Left forelimb (tissue), 1 donor: ENCODE data around the gene MYOT.

Experiments used
- DNase-seq: peaks from one replicate; pipeline ENCODE4 v3.0.0-alpha.2; 2018; ENCODE audit warnings: low spot score

The MYOT gene

DNA sequence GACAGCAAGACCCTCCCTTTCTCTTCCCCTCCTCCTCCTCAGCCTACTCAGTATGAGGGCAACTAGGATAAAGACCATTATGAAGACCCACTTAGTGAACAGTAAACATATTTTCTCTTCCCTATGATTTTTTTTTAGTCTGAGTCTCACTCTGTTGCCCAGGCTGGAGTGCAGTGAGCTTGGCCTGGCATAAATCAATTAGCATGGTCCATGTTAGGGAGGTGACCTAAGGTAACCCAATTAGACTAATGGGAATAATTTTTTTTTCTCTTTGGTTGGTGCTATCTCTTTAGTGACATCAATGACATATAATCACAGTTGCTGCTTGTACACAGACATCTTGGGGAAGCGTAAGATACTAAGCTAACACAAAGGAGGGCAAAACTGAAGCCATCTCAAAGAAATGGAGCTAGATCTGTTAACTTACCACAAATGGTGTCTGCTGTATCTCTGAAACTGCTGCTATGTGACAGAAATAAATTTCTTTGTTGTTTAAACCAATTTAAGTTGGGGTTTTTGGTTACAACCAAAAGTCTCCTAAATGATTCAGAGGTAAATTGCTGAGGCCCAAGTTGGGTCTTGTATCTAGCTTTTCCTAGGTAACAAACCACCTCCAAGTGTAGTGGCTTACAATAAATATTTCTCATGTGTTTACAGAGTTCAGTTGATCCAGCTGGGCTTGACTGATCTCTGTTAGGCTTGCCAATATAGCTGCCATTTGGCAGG is 34.9 kb downstream of the MYOT start:
- DNase-seq, result no peak

DNA sequence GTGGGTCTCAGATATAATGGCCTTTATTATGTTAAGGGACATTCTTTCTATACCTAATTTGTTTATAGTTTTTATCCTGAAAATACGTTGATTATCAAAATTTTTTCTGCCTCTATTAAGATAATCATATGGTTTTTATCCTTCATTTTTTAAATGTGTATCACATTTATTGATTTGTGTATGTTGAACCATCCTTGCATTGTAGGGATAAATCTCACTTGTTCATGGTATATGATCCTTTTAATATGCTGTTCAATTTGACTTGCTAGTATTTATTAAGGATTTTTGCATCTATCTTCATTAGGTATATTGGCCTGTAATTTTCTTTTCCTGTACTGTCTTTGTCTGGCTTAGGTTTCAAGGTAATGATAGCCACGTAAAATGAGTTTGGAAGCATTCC is 47.1 kb downstream of the MYOT start:
- DNase-seq, result no peak

DNA sequence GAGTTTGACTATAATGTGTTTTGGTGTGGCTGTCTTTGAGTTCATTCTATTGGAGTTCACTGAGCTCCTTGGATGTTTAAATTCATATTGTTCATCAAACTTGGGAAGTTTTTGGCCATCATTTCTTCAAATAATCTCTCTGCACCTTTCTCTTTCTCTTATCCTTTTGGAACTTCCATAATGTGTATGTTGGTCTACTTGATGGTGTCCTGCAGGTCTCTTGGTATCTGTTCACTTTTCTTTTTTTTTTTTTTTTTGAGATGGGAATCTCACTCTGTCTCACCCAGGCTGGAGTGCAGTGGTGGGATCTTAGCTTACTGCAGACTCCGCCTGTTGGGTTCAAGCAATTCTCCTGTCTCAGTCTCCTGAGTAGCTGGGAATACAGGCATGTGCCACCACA is 49.3 kb downstream of the MYOT start:
- DNase-seq, result no peak

DNA sequence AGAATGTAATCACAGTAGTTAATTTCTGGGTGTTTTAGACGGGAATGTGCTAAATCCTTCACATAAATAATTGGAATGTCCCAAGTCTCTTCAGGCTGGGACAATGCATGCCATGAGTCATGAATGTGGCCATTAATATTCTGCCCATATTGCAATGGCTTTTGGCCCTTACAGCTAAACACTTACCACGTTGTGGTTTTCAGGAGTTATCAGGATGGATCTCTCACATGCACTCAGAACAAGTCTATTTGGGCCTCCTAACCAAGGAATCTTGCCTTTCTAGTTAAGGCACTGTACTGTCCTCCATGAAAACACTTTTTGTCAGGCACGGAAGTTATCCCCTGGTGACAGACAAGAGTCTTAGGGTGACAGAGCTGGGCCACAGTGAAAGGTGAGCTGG is 54.3 kb downstream of the MYOT start:
- DNase-seq, result no peak

DNA sequence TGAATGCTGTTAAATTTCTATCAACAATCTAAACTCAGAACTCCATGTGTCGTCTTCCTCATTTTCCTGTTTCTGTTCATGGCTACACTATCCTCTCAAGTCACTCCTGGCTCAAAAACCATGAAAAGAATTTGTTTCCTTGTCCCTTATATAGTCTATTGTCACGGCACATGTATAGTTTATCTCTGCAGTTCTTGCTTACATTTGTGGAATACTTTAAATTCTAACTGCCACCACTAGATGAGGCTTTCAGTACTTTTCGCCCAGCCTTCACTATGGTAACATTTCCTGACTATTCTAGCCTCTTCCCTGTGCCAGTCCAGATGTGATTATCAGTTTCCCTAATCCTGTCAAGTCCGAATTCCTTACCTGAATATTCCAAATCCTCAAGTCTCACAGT is 56.2 kb downstream of the MYOT start:
- DNase-seq, result no peak

DNA sequence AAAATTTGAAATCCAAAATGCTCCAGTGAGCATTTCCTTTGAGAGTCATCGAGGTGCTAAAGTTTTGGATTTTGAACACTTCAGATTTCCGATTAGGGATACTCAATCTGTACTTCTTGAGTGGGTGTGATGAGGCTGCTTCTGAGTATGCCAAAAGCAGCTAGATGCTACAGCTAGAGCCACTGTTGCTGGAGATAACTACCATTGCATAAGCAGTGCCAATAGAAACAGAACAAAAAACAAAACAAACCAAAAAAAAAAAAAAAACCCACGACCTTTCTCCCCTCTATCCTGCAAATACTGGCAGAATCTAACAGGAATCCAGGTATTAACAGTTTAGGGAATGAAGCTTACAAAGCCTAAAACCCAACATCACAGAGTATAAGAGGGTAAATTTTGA is 65.1 kb downstream of the MYOT start:
- no peak for DNase-seq

DNA sequence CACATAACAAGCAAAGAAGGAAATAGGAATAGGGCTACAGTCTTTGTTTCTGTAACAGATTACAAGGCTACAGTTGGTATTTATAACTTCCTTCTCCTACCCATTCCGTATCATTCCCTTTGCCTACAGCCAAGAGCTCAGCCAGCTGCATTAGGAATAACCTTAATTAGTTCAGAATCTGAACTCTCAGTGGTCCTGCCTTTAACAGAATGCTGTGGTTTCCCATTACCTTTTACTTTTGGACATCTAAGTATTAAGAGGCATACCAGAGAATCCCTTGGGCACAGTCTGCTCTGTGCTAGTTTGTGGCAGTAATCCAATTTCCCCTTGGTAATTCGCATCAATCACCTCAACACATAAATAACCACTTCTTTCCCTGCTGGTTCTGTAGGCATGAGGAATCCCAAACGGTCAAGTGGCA is 65.8 kb downstream of the MYOT start:
- DNase-seq, result no peak

DNA sequence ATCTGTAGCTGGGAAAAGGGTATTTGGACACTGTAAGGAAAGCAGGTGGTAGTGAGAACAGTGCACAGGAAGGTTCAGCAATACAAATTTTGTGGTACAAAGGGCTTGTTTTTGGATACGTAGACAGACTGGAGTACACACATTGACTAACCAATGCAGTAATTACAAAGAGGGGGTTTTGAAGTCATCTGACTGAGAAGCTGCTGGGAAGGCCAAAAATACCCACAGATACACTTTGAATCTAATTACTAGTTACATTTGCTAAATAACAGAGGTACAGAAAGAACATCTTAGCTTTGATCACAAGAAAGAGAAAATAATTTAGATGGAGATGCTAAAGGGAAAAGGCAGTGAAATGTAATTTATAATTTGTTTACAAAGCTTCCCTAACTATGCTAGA is 67.5 kb downstream of the MYOT start:
- no peak for DNase-seq

DNA sequence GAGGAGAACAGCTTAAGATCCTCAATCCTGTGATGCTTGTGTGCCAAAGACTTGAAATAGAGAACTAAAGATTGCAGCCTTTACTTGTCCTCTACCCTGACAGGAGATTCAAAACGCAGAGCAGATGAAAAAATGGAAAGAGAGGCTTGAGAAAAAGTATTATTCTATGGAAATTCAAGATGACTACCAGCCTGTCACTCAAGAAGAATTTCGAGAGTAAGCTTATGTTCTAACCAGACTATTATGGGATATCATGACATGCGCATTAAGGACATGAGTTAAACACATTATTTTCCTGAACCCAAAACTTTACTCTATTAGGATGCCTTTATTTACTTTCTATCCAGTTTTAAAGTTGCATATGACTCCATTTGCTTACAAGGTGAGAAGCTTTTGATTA is 68.0 kb downstream of the MYOT start:
- DNase-seq, result no peak
